Islet of Langerhans (tissue), 1 donor: ENCODE data around the gene MACROH2A1.

Experiments
- FAIRE-seq: peaks from one replicate; lab custom pipeline; 2011; peaks lifted over from hg19 to GRCh38; lab: Jason Lieb, UNC

The MACROH2A1 gene

GRCh38 chr5:135313405-135313804 is 85.6 kb downstream of the MACROH2A1 start:
- FAIRE-seq: no peak

GRCh38 chr5:135312255-135312935 is 86.6 kb downstream of the MACROH2A1 start:
- no peak for FAIRE-seq

- FAIRE-seq: no peak
Measured at GRCh38 chr5:135310328-135310989, 88.6 kb downstream of the MACROH2A1 start.

- FAIRE-seq: no peak
Measured at GRCh38 chr5:135309391-135310327, 89.4 kb downstream of the MACROH2A1 start.

DNA sequence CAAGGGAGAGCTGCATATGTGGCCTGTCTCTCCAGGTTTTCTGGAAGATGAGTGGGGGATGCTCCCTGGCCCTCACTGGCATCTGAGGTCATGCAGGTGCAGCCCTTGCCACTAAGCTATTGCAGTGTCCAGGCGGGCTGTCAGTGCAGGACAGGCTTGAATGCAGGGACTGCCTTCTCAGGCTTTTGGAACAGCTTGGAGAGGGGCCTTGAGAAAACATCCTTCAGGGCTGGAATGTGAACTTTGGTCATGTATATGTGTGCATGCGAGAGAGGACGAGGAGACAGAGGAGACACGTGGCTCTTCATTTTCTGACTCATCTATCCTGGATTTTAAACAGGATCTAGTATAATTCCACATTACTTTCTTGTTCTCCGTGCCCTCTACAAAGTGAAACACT is 90.3 kb downstream of the MACROH2A1 start:
- FAIRE-seq: no peak

DNA sequence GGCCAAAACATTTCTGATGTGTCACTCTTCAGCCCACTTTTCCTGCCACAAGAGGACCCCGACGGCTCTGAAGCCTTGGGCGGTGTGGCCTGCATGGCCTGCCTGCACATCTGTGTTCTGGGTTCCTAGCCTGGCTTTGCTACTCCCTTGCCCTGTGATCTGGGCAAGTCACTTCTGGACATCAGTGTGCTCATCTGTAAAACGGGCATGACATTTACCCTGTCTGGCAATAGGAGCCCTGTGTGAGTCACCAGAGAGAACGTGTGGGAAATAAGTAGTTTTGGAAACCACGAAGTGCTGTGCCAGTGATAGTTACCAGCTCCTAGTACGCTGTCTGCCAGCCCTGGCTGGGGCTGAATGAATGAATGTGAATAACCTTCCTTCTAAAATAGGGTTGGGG is 90.8 kb downstream of the MACROH2A1 start:
- no peak for FAIRE-seq

GRCh38 chr5:135307143-135307903 is 91.7 kb downstream of the MACROH2A1 start:
- no peak for FAIRE-seq

GRCh38 chr5:135306557-135306956 is 92.5 kb downstream of the MACROH2A1 start:
- no peak for FAIRE-seq

DNA sequence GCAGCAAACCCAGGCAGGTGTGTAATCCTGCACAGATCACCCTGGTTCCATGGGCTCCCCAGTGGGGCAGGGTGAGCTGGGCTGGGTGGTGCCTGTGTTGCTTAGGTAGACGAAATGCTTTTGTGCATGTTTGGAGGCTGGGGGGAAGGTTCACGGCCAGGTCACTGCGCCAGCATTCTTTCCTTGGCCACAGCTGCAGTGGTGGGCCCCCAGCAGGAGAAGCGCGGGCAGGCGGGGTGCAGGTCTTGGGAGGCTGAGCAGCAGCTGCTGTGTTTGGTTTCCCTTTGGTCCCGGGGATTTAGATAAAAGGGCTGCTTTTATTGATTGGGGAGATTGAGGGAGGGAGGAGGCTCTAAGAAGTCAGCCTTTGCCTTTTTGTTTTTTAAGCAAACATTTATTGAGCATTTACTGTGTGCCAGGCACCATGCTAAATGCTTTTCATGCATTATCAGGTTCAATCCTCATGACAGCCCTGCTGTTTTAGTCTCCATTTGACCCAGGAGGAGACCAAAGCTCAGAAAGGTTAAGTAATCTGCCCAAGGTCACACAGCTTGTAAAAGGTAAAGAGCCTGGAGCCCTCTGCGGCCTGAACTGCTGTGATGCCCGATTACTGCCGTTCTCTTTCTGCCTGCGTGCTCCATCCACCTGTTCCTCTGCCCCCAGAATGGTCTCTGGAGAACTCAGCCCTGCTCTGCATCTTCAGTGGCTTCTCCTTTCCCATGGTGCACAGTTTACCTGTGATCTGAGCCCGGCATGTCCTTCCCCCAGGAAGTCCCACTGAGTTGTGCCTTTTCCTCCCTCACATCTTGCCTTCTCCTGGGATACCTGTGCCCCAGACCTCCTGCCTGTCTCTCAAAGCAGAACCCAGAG is 94.4 kb downstream of the MACROH2A1 start:
- no peak for FAIRE-seq

DNA sequence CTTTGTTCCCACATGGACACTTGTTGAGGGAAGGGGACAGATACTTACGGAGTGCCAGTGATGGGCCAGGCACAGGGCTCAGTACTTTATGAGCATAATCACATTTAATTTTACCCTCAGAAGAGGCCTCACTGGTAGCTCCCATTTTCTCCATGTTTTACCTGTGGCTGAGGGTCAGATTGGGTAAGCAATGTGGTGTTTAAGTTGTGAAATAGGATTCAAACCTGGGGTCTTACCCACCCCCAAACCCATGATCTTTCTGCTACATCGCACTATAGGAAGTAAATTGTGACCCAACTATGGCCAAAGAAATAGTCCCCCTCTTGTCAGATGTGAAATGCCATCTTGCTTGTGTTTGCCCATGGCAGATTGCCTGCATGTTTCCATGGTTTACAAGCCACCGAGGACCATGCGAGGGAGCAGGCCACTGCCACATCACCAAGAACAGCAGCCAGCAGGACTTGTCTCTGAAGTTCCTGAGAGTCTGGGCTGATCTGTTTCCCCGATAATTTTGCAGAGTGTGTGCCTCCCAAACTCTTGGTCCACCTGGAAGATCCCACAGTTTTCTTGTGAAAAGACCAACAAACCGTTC is 95.4 kb downstream of the MACROH2A1 start:
- no peak for FAIRE-seq

DNA sequence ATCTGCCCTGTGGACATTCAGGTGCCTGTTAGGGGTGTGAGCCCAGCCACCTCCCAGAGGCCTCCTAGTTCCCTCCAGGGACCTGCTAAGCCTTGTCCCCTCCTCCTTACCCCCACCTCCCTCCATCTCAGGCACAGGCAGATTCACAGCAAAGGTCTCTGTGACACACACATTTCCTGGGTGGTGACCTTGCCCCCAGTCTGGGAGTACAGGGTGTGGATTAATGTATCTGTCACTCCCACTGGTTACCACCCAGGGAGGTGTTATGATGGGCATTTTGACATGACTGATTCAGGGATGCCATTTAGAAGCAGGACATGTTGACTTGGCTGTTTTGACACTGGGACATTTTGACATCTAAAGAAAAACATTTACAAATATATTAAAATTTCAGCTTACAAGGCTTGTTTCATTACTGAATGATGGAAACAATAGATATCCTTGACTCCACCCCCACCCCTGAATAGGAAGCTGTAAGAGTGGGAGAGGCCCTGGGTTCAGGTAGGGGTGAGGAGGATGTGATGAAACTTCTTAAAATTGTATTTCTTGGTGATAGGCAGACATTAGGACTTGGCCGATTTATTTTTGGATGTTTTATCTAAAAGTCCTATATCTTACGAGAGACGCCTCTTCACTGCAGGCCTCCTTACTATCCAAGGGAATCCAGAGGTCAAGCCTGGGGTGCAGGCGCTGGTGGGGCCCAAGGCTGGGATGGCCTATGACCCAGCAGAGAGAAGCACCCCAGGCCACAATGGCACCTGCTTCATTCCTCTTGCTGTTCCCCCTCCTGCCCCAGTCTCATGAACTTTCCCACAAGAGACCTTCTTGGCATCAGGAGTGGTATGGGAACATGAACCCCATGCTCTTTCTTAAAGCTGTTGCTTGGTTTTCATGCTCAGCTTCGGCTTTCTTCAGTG is 101.9 kb downstream of the MACROH2A1 start:
- FAIRE-seq: no peak

- no peak for FAIRE-seq
Measured at GRCh38 chr5:135295852-135296251, 103.2 kb downstream of the MACROH2A1 start.

DNA sequence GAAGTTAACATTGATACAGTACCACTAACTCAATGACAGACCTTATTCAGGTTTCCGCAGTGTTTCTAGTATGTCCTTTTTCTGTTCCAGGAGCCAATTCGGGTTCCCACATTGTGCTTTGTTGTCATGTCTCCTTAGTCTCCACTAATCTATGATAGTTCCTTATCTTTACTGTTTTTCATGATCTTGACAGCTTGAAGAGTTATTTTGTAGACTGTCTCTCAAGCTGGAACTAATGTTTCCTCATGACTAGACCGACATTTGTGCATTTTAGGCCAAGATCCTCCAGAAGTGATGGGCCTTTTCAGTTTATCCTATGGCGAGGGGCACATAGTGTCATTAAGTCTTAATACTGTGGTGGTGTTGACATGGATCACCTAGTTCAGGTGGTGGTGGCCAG is 104.2 kb downstream of the MACROH2A1 start:
- no peak for FAIRE-seq

DNA sequence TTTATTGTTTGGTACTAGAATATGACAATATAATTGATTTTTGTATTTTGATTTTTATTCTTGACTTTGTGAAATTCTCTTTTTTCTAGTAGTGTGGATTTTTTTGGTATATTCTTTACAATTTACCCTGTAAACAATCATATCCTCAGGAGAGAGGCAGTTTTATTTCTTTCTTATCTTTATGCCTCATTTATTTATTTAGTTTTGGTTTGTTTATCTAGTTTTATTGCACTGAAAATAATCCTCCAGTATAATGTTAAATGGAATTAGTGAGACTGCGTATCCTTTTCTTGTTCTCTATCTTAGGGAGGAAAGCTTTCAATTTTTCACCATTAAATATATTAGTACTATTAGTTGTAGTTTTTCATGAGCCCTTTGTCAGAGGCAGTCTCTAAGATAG is 109.4 kb downstream of the MACROH2A1 start:
- no peak for FAIRE-seq

DNA sequence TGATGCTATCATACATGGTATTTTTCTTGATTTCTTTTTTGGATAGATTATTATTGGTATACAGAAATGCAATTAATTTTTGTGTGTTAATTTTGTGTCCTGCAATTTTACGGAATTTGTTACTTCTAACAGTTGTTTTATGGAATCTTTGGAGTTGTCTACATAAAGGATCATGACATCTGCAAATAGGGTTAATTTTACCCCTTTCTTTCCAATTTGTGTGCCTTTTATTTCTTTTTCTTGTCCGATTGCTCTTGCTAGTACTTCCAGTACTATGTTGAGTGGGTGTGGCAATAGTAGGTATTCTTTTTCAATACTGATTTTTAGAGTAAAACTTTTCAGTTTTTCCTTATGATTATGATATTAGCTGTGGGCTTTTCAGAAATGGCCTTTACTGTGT is 111.5 kb downstream of the MACROH2A1 start:
- FAIRE-seq: no peak
